ENCODE measurements around the gene DNAJC25. TPM values are rescaled to one million over a fixed set of nuclear protein-coding genes. Genes with fewer than 3 reads are reported as not detected.

DNAJC25 gene
- total and polyA plus RNA-seq, 2 of the 8 experiments (the other 6 are each of a cell fraction or from before 2014, with no cell fraction given) = 2.7 to 6.2 TPM

GRCh38 chr9:111668026-111668573 lies 37.0 kb downstream of the DNAJC25 start:
- no peaks in the 10 kb centered on the region for H3K23me2 ChIP-seq (ENCODE audit: low read depth, low read length)
- no peak overlapping the region for H3K4me3 ChIP-seq (ENCODE audit: extremely low read depth in 1 of 4, insufficient read depth in 2 of 4, low read depth in 3 of 4, low read length in 4 of 4)
- H3K79me2 ChIP-seq (ENCODE audit: control insufficient read depth in 1 of 2, insufficient read depth in 2 of 2, low read length in 2 of 2) = peaks cover 0 to 12% of the 10 kb centered on the region in 2 experiments; a peak in 2 of 4 replicates
- peaks cover 0 to 1% of the 10 kb centered on the region in 2 experiments for H4K20me1 ChIP-seq (replicated peaks in 1 of 2; ENCODE audit: control insufficient read depth in 1 of 2, insufficient read depth in 2 of 2, low read length in 2 of 2)
- H3K23ac ChIP-seq (ENCODE audit: insufficient read length) = no peak overlapping the region
- no peak overlapping the region for H2BK20ac ChIP-seq (ENCODE audit: low read length)
- H3K14ac ChIP-seq (ENCODE audit: insufficient read length) = no peak overlapping the region
- H2AFZ ChIP-seq (ENCODE audit: low read length) = no peak overlapping the region
- no peak overlapping the region for H3K56ac ChIP-seq (replicated peaks; ENCODE audit: insufficient read length, low read depth, low read length)
- H2BK15ac ChIP-seq (ENCODE audit: low read length) = no peak overlapping the region
- peaks cover 2% of the 10 kb centered on the region; the same call in 1 of the 2 replicates for H3K79me1 ChIP-seq (ENCODE audit: low read depth, low read length)
- no peak overlapping the region for H2BK5ac ChIP-seq (ENCODE audit: low read depth, low read length)
- no peak overlapping the region for H4K91ac ChIP-seq (replicated peaks; ENCODE audit: insufficient read length, low read length)
- no peak overlapping the region for H4K5ac ChIP-seq (ENCODE audit: insufficient read length, low read depth, low read length)
- 96% methylated on average over 1 of the region's 1 CpG; no CpG with 5 or more reads in 1 of the 2 experiments for WGBS, 2 experiments (ENCODE audit: extremely low coverage in 1 of 2, insufficient coverage in 1 of 2, insufficient read length in 1 of 2, insufficient replicate concordance in 2 of 2, low coverage in 1 of 2, low lambda C conversion rate in 2 of 2, missing lambda C conversion rate in 1 of 2)
- DNase-seq (ENCODE audit: low read depth in 1 of 2, low spot score in 2 of 2) (no peak), FAIRE-seq (no peak)
- H2AK5ac ChIP-seq (ENCODE audit: low read depth, low read length) = no peak overlapping the region
- CTCF ChIA-PET (ENCODE audit: partially characterized antibody) = interaction anchor here (1.3 kb wide), 1 partner anchor 8 kb away, joined by 4 read pairs; no protein-coding TSS in a partner anchor
- no peak overlapping the region for H3K18ac ChIP-seq (ENCODE audit: extremely low read depth, low read length)
- no peaks in the 10 kb centered on the region for H3K9me3 ChIP-seq (ENCODE audit: insufficient read depth in 2 of 2, low read depth in 1 of 2, low read length in 1 of 2)
- no peak overlapping the region for H4K8ac ChIP-seq (ENCODE audit: extremely low read depth, insufficient read depth, low read length)
- peaks cover 0 to 4% (median 2%) of the 10 kb centered on the region in 4 experiments; a peak in 3 of 7 replicates for H3K4me1 ChIP-seq (replicated peaks in 1 of 4; ENCODE audit: control insufficient read depth in 3 of 4, insufficient read depth in 4 of 4, low read length in 3 of 4)
- H3K9ac ChIP-seq (replicated peaks in 1 of 4; ENCODE audit: extremely low read depth in 1 of 4, low read depth in 3 of 4, low read length in 3 of 4) = no peak overlapping the region
- H3K27ac ChIP-seq (ENCODE audit: low read depth, low read length) = no peak overlapping the region
- no peak overlapping the region for H3K4ac ChIP-seq (replicated peaks; ENCODE audit: insufficient read length, low read depth, low read length)
- no peak overlapping the region for H3K4me2 ChIP-seq (ENCODE audit: insufficient read depth in 1 of 2, low read depth in 2 of 2, low read length in 2 of 2)
- no peak overlapping the region for H2BK120ac ChIP-seq (replicated peaks; ENCODE audit: low read depth, low read length)
- peaks cover 0 to 8% (median 0%) of the 10 kb centered on the region in 4 experiments; a peak in 3 of 8 replicates for H3K36me3 ChIP-seq (ENCODE audit: control insufficient read depth in 2 of 4, insufficient read depth in 4 of 4, low read length in 3 of 4)
- no peak overlapping the region for H2BK12ac ChIP-seq (ENCODE audit: low read depth, low read length)
- no peaks in the 10 kb centered on the region for H3K27me3 ChIP-seq (replicated peaks in 1 of 4; ENCODE audit: control insufficient read depth in 3 of 4, extremely low read depth in 1 of 4, insufficient read depth in 3 of 4, low read length in 3 of 4)
- POLR2A ChIA-PET (ENCODE audit: partially characterized antibody) = interaction anchor here (0.7 to 1.4 kb wide), 2 partner anchors 10 to 68 kb away, joined by 3 read pairs; no protein-coding TSS in a partner anchor
- TF ChIP-seq POLR2A (IDR thresholded peaks at IDR 0.05; ENCODE audit: control extremely low read depth in 1 of 2, low read depth in 2 of 2, low read length in 2 of 2) (no peak), CREB1 (IDR thresholded peaks at IDR 0.05) (no peak), HDAC2 (IDR thresholded peaks at IDR 0.05; ENCODE audit: borderline replicate concordance in 1 of 2, low read depth in 2 of 2, low read length in 2 of 2) (no peak), ATF2 (IDR thresholded peaks at IDR 0.05; ENCODE audit: low read length) (no peak), POU5F1 (IDR thresholded peaks at IDR 0.05; ENCODE audit: low read depth, low read length) (no peak), MAFK (IDR thresholded peaks at IDR 0.05; ENCODE audit: low read depth, low read length) (no peak), BCL11A (IDR thresholded peaks at IDR 0.05; ENCODE audit: low read depth in 2 of 2, low read length in 2 of 2) (no peak), SIX5 (IDR thresholded peaks at IDR 0.05; ENCODE audit: low read depth, low read length) (no peak), CBX8 (IDR thresholded peaks at IDR 0.05; ENCODE audit: borderline replicate concordance, low read depth, low read length) (no peak), ATF3 (IDR thresholded peaks at IDR 0.05; ENCODE audit: insufficient read depth, low read depth, low read length) (no peak)
